HL-60/S4 (cell line): ENCODE data around the gene GABARAPL1.
"Not testable (repeated sequence)": the region's sequence is repeated elsewhere in the genome, so short reads cannot be mapped to it uniquely, and the experiment has no call there.

Source experiments
- in situ Hi-C: fragments of 300-500 bp; cut with MboI; formaldehyde crosslinking; loops from 2 replicates; pipeline ENCODE4 v1.14.3; 2022; ENCODE audit warnings: low sequenced_read_pairs

GABARAPL1 gene

GRCh38 chr12:10196210-10196609, 16.5 kb upstream of the GABARAPL1 start:
- in situ Hi-C loops = no loop called here

- in situ Hi-C loops = no loop called here
These were observed 14.8 kb upstream of the GABARAPL1 start for GRCh38 chr12:10197879-10198278.

DNA sequence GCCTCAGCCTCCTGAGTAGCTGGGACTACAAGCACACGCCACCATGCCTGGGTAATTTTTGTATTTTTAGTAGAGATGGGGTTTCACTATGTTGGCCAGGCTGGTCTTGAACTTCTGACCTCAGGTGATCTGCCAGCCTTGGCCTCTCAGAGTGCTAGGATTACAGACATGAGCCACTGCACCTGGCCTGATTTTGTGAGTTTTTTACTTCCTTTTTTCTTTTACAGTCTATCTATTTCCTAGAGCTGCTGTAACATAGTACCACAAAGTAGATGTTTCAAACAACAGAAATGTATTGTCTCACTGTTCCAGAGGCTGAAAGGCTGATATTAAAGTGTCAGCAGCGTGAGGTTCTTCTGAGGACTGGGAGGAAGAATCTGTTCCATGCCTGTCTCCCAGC, 8.2 kb upstream of the GABARAPL1 start:
- in situ Hi-C loops = not testable (repeated sequence)

DNA sequence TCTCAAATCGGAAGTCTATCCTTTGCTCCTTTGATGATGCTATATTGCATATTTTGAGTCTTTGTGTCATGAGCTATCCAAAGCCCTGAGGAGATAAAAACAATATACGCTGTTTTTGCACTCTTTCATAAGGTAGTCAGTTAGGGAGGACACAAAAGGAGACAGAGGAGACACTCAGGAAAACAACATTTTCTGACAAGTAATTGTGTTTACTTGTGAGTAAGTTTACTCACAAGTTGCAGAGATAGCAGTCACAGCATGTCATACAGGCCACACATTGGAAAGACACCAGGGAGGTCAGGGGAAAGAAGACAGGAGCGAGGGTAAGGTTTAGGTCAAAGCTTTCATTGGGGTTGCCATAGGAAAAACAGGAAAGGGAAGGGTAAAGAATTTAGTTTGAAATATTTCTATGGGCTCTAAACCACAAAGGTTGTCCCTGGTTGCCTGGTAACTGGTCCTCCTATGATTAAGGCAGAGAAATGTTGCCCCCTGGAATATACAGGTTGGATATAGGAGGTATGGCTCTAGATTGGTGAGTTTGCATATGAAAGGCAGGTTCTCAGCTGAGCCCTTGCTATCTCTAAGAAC, 7.4 kb upstream of the GABARAPL1 start:
- in situ Hi-C loops = no loop called here

- in situ Hi-C loops = no loop called here
These were observed 5.5 kb upstream of the GABARAPL1 start for GRCh38 chr12:10207136-10207535.

GRCh38 chr12:10210225-10210624, 2.5 kb upstream of the GABARAPL1 start:
- in situ Hi-C loops = no loop called here

GRCh38 chr12:10211101-10211939, 1.4 kb upstream of the GABARAPL1 start:
- in situ Hi-C loops = no loop called here

DNA sequence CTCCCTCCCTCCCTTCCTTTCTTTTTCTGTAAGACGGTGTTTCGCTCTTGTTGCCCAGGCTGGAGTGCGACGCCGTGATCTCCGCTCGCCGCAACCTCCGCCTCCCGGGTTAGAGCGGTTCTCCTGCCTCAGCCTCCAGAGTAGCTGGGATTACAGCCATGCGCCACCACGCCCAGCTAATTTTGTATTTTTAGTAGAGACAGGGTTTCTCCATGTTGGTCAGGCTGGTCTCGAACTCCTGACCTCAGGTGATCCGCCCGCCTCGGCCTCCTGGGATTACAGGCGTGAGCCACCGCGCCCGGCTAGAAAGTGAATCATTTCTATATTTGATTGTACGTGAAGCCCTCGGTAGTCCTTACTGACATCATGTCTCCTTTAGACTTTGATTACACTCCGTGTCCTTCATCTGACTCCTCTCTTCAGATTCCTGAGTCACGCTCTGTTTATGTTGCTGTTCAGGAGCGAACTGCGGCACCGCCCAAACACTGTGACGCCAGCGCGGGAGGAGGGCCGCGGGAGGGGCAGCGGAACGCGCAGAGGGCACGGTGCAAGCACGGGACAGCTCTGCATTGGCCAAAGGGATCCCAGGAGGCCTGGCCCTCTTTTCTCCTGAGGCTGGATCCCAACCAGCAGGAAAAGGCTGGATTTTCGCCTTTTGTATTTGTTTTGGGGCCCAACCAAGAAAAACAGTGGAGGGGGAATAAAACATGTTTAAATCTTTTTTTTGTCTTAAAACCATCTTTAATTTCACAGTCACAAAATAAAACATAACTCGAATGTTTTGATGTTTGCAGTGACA, 538 bp upstream of the GABARAPL1 start:
- in situ Hi-C loops = no loop called here

- in situ Hi-C loops = no loop called here
These were observed 775 bp downstream of the GABARAPL1 start for GRCh38 chr12:10213168-10214135.

DNA sequence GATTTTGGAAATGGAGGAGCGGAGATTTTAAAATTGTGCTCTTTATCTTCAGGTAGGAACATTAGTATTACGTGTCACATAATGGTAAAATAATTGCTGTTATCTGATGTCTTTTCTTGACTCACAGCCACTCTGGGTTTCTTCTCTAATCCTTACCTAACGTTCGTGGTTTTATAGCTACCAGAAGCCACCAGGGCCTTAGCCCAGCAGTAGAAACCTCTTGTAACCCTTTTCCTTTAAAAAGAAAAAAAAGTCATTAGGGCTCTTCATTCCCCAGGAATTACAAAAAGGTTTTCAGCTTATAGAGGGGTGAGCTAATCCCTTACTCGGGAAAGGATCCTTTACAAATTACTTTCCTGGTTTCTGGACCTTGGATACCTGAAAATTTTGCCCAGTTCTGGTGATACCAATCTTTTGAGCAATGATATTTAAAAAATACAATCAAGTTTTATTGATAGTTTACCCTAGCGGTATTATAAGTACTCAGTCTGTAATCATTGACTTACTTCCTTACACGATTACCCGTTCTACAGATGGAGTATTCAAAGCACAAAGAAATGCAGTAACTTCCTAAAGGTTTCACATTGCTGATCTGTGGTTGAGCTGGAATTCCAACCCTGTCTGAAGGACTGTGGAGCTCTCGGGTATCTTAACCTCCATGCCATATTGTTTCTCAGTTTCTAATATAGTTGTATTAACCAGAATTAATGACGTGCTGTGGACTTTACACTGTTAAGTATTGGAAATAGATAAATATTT, 1.6 kb downstream of the GABARAPL1 start:
- in situ Hi-C loops = no loop called here

DNA sequence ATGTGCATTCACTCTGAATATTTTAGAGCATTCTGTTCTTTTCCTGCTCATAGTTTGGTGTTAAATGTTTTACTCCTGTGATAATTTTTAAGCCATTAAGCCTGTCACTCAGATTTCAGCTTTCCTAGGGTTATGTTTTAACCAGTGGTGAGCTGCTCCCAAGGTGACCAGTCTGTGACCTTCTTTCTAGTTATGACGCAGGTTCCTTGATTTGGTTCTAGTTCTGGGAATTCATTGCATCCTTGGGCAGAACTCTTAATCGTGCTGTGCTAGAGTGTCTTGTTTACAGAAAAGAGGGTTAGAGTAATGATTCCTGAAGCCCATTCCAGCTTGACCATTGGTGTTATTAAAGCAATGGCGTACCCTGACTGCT, 2.2 kb downstream of the GABARAPL1 start:
- in situ Hi-C loops = no loop called here

DNA sequence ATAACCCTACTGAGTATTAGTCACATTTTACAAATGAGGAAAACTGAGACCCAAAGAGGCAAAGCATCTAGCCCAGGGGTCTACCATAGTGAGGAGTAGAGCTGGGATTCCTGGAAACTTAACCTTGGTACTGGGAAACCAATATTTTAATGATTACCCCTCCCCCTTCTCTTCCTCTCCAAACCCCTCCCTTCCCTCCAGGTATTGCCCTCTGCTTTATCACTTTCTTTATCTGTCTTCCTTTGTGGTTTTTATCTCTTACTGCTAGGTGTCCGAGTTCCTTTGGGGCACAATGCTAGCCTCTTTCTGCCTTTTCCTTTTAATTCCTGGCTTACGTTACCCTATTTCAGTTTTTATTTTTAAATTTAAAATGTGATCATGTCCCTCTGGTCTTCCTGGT, 2.8 kb downstream of the GABARAPL1 start:
- in situ Hi-C loops = no loop called here

GRCh38 chr12:10215946-10216345, 3.3 kb downstream of the GABARAPL1 start:
- in situ Hi-C loops = not testable (repeated sequence)

GRCh38 chr12:10218021-10218420, 5.3 kb downstream of the GABARAPL1 start:
- in situ Hi-C loops = no loop called here

GRCh38 chr12:10220398-10221077, 7.9 kb downstream of the GABARAPL1 start:
- in situ Hi-C loops = no loop called here

DNA sequence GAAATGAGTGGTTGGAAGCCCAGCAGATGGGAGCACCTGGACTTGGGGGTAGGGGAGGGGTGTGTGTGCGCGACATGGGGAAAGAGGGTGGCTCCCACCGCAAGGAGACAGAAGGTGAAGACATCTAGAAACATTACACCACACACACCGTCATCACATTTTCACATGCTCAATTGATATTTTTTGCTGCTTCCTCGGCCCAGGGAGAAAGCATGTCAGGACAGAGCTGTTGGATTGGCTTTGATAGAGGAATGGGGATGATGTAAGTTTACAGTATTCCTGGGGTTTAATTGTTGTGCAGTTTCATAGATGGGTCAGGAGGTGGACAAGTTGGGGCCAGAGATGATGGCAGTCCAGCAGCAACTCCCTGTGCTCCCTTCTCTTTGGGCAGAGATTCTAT, 9.2 kb downstream of the GABARAPL1 start:
- in situ Hi-C loops = no loop called here

DNA sequence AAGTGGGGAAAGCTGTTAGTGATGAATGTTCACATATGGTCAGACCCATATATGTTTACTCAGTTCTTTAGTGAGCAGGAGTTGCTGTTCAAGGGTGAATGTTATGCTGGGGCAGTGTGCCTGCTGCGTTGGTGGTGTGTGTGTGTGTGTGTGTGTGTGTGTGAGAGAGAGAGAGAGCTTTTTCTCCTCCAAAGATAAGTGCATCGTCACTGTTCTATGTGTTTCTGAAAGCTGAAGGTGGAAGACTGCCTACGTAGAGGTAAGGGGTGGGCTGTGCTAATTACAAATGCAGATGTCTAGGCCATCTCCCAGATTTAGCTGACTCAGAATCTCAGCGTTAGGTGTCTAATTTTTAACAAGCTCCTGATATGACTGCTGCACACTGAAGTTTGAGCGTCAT, 10.5 kb downstream of the GABARAPL1 start:
- in situ Hi-C loops = no loop called here

GRCh38 chr12:10225426-10225825, 12.7 kb downstream of the GABARAPL1 start:
- in situ Hi-C loops = loop anchor here (25.0 kb wide), 1 partner anchor 962 kb away; the partner anchor contains the start of gene TAS2R42

- in situ Hi-C loops = loop anchor here (25.0 kb wide), 1 partner anchor 961 kb away; the partner anchor contains the start of gene TAS2R42
These were observed 13.4 kb downstream of the GABARAPL1 start for GRCh38 chr12:10226086-10226485.
